T47D (cell line): ENCODE data around the gene PPEF2.
"Not testable (repeated sequence)": the region's sequence is repeated elsewhere in the genome, so short reads cannot be mapped to it uniquely, and the experiment has no call there.

ENCODE experiments used
- DNase-seq, 2 experiments: peaks; one replicate each; pipeline versions ENCODE4 v3.0.0 to v3.0.0-alpha.2; 2011 to 2012; ENCODE audit warnings: low read depth in 1 of 2, low spot score in 1 of 2
- JUND ChIP-seq: IDR thresholded peaks from 2 replicates; pipeline ENCODE4 v1.6.1; 2012; ENCODE audit warnings: low read depth
- in situ Hi-C: cut with HindIII; loops from 2 replicates; pipeline ENCODE4 v1.10.0; 2016; ENCODE audit warnings: low sequenced_read_pairs, low pct_unique_long_range_greater_than_20kb

PPEF2 gene

GRCh38 chr4:75920327-75920726 lies 18.1 kb upstream of the PPEF2 start:
- in situ Hi-C loops, result no loop called here
- TF ChIP-seq JUND, result no peak
- no peak for DNase-seq

DNA sequence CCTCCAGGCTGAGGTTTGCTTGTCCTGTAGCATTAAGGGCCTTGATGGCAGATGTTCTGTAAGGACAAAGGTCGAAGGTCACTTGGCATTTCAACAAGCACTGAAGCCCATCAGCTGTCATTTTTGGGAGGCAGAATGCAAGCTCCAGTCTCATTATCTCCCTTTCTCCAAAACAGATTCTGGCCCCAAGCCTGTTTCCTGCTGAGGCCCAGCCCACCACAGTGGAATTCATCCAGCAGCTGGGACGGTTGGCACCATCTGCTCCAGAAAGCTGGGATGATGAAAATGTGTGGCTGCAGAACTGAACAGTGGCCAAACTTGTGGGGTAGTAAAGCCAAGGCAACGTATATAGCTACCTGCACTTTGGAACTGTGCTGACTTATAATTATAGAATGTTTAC lies 17.7 kb upstream of the PPEF2 start:
- in situ Hi-C loops, result no loop called here
- peak in 1 of 2 experiments; percentile 46 for DNase-seq
- no peak for TF ChIP-seq JUND

DNA sequence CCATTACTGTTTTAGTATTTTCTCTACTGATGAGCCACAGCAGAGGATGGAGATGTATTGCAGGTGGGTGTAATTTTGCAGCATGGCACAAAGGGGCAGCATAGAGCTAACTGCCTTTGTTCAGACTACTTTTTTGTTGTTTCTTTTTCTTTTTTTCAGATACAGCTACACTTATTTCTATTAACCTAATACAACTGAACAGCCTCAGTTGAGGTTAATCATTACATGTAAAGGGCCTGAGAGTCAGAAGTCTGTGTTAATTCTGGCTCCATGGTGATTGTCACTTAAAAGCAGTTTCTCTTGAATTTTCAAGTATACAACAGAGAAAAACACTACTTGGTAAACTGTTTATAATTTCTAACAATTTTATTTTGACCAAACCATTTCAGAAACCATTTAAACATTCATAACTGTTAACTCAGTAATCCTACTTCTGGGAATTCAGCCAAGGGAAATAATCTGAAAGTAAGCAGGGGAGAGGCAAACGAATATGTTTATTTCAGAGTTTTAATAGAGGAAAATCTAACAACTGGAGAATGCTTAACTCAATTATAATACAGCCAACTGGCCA lies 13.9 kb upstream of the PPEF2 start:
- DNase-seq, result peak; percentile 14 to 25

DNA sequence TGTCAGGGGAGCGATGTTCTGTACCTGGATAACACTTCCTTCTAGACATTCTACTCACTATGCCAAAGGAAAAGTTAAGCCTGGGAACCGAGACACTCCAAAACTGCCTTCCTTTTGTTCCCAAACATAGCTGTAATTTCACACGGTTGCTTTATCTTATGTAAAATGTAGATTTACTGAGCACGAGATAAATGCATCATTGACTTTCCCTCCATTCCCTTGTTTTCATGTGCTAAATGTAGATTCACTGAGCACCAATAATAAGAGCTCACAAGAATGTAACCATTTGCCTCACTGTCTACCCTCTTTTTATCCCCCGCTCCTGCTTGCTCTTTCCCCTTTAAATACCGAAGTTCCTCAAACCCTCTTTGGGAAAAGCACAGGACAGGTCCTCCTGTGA lies 10.7 kb upstream of the PPEF2 start:
- DNase-seq, result no peak
- in situ Hi-C loops, result no loop called here
- no peak for TF ChIP-seq JUND

More for the DNA sequence above, 13.9 kb upstream of the PPEF2 start:
- in situ Hi-C loops, result no loop called here
- TF ChIP-seq JUND, result no peak

- in situ Hi-C loops, DNase-seq: not testable (repeated sequence)
These were observed 8.6 kb upstream of the PPEF2 start for GRCh38 chr4:75910831-75911230.

GRCh38 chr4:75909405-75909804 lies 7.2 kb upstream of the PPEF2 start:
- no peak for TF ChIP-seq JUND
- DNase-seq, result no peak
- in situ Hi-C loops, result no loop called here

DNA sequence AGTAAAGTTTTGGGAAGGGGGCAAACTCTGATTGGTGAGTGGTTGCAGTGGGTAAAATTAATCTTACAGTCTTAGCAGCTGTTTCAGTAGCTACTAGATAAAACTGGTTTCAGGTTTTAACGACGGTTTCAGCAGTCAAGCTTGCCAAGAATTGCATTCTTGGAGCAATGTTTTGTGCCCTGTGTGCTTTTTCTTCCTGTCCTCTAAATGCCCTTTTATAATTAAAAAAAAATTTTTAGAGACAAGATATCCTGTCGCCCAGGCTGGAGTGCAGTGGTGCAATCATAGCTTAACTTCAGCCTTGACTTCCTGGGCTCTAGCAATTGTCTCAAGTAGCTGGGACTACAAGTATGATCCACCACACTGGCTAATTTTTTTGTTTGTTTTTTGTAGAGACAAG lies 6.3 kb upstream of the PPEF2 start:
- in situ Hi-C loops, result no loop called here
- DNase-seq, result no peak
- no peak for TF ChIP-seq JUND

- in situ Hi-C loops, result no loop called here
- no peak for TF ChIP-seq JUND
These were observed 5.7 kb upstream of the PPEF2 start for GRCh38 chr4:75907966-75908365.

GRCh38 chr4:75904076-75904475 lies 1.8 kb upstream of the PPEF2 start:
- in situ Hi-C loops, result no loop called here
- DNase-seq, result no peak
- TF ChIP-seq JUND, result no peak

More at GRCh38 chr4:75907966-75908365, 5.7 kb upstream of the PPEF2 start:
- DNase-seq, result no peak

DNA sequence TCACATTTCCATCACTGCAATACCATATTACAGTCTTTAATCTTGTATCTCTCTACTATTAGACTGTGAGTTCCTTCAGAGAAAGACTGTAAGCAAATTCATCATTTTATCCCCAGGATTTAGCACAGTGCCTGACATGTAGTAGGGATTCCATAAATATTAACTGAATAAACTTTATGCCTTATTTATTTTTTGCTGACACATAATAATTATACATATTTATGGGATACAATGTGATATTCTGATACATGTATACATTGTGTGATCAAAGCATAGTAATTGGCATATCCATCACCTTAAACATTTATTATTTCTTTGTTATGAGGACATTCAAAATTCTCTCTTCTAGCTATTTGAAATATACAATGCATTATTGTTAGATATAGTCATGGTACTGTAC lies 3.7 kb downstream of the PPEF2 start:
- DNase-seq, result no peak
- in situ Hi-C loops, result no loop called here
- TF ChIP-seq JUND, result no peak

GRCh38 chr4:75895744-75896314 lies 6.4 kb downstream of the PPEF2 start:
- in situ Hi-C loops, result no loop called here
- DNase-seq, result peak in 1 of 2 experiments; percentile 46
- no peak for TF ChIP-seq JUND

GRCh38 chr4:75892508-75892907 lies 9.7 kb downstream of the PPEF2 start:
- DNase-seq, result peak in 1 of 2 experiments; percentile 42
- no peak for TF ChIP-seq JUND
- in situ Hi-C loops, result no loop called here

DNA sequence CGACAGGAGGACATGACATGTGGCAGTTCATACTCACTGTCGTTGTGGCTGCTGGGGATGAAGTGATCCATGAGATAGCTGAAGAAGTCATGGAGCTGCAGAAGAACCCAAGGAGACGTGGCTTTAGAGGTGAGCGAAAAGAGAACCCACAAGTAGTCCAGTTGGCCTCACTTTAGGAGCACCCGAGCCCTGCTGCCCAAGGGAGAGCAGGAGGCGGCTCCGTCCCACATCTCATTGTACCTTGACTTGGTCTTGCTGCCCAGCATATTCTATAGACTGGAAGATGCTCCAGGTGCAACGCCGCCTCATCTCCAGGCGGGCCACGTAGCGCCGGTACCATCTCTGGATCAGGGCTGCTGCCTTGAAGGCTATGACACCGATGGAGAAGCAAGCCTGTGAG lies 10.6 kb downstream of the PPEF2 start:
- in situ Hi-C loops, result no loop called here
- DNase-seq, result no peak
- no peak for TF ChIP-seq JUND
